Spleen (tissue), 7 donors: ENCODE data around the gene RAB3A.

ENCODE experiments used
- POLR2A ChIP-seq, 3 donors: fragments of 450-650 bp; IDR thresholded peaks; one replicate each; pipeline ENCODE4 v1.5.1; 2017; ENCODE audit warnings: antibody characterized with exemption in 3 of 3, mild to moderate bottlenecking in 1 of 3
- POLR2AphosphoS5 ChIP-seq, 3 donors: sonication (generic); formaldehyde crosslinking; IDR thresholded peaks; one replicate each; pipeline ENCODE4 v1.5.1; 2017; ENCODE audit warnings: antibody characterized with exemption in 3 of 3
- TF ChIP-seq, protein P1 (sequence below), 11 experiments: fragments of 200-600 bp in 7 of 11; fragments of 450-650 bp in 4 of 11; sonication (generic) in 4 of 11; IDR thresholded peaks in 8 of 11; conservative IDR thresholded peaks in 3 of 11; 1 replicate in 7 of 11; 2 replicates in 4 of 11; pipeline versions ENCODE4 v1.4.0 to v1.8.0; 2016 to 2021; ENCODE audit warnings: antibody characterized with exemption in 11 of 11, inconsistent platforms in 4 of 11, mild to moderate bottlenecking in 1 of 11
- donor health status: DM: no; HTN: no; CAD: no; lungs with moderate emphysema.
- donor health status: DM: no; HTN: no; CAD: no.
- donor health status: DM: no; HTN: no; CAD: no.

- TF ChIP-seq, protein P1, sequence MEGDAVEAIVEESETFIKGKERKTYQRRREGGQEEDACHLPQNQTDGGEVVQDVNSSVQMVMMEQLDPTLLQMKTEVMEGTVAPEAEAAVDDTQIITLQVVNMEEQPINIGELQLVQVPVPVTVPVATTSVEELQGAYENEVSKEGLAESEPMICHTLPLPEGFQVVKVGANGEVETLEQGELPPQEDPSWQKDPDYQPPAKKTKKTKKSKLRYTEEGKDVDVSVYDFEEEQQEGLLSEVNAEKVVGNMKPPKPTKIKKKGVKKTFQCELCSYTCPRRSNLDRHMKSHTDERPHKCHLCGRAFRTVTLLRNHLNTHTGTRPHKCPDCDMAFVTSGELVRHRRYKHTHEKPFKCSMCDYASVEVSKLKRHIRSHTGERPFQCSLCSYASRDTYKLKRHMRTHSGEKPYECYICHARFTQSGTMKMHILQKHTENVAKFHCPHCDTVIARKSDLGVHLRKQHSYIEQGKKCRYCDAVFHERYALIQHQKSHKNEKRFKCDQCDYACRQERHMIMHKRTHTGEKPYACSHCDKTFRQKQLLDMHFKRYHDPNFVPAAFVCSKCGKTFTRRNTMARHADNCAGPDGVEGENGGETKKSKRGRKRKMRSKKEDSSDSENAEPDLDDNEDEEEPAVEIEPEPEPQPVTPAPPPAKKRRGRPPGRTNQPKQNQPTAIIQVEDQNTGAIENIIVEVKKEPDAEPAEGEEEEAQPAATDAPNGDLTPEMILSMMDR (IDR thresholded peaks at IDR 0.05 in 8 of 11, conservative IDR thresholded peaks at IDR 0.05 in 3 of 11): no peak
- TF ChIP-seq POLR2A (IDR thresholded peaks at IDR 0.05) (no peak), POLR2AphosphoS5 (IDR thresholded peaks at IDR 0.05) (no peak)
These were observed 12.9 kb upstream of the RAB3A start for GRCh38 chr19:18216789-18217188.
